ENCODE data around the gene ZDHHC3. TPM values are rescaled to one million over a fixed set of nuclear protein-coding genes. Genes with fewer than 3 reads are reported as not detected.

ZDHHC3 gene
- total RNA-seq, 4 donors from 2014 or later = 59.6 to 81.3 (median 72.8) TPM

DNA sequence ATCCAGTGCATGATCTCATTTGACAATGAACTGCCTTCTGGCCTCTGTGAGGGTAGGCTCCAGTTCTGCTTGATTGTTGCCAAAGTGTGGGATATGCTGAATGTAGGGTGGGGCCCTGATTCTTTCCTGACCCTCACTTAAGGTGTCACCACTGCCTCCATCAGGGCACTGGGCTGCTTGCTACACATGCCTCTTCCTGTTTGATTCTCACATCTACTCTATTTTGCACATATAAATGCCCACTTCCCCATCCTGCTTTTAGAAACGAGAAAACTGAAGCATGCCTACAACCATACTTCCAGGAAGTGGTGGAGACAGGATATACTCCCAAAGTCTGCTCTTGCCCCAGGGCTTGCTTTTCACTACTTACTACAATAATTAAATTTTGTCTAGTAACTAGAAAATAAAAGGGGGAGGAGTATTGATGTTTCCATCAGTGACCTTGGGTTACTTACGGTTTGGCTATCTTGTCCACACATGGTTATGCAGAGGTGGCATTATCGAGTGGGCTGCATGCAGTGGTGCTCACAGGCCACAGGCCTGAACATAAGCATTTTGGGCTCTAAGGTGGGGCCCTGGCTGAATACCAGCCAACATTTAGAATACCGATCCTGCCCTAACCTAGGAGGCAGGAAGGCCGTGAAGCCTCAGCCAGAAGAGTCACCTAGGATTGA, 6.7 kb downstream of the ZDHHC3 start:
- no peak for DNase-seq (ENCODE audit: extremely low spot score)
- no peaks in the 10 kb centered on the region for H3K9me3 ChIP-seq
- H3K4me1 ChIP-seq = peaks cover 5 to 25% (median 14%) of the 10 kb centered on the region in 4 donors
- intact Hi-C loops (cut with DNase I) = no loop called here
- no peak overlapping the region for H3K4me3 ChIP-seq
- no peaks in the 10 kb centered on the region for H3K27me3 ChIP-seq
- WGBS = 82% methylated on average over 4 of the region's 5 CpGs
- no peak for TF ChIP-seq EP300 (IDR thresholded peaks at IDR 0.05)
- TF ChIP-seq POLR2AphosphoS5 (IDR thresholded peaks at IDR 0.05) = no peak
- TF ChIP-seq POLR2A (IDR thresholded peaks at IDR 0.05; ENCODE audit: low read depth) = no peak
- TF ChIP-seq CTCF (IDR thresholded peaks at IDR 0.05) = no peak
- no peaks in the 10 kb centered on the region for H3K36me3 ChIP-seq
- no peak overlapping the region for H3K27ac ChIP-seq (replicated peaks in 1 of 4)

DNA sequence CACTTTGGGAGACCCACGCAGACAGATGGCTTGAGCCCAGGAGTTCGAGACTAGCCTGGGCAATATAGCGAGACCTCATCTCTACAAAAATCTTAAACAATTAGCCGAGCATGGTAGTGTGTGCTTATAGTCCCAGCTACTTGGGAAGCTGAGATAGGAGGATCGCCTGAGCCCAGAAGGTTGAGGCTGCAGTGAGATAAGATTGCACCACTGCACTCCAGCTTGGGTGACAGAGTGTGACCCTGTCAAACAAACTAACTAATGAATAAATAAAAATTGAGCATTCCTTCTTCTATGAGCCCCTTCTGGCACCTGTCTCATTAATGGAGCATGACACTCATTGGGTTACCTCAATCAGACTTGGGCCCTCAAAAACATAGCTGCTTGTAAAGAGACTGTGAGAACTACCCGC, 7.5 kb downstream of the ZDHHC3 start:
- Histone ChIP-seq H3K36me3 (no peaks in the 10 kb centered on the region), H3K9me3 (no peaks in the 10 kb centered on the region), H3K4me3 (no peak overlapping the region), H3K27ac (replicated peaks in 1 of 4) (no peak overlapping the region), H3K4me1 (peaks cover 0 to 27% (median 14%) of the 10 kb centered on the region in 4 donors), H3K27me3 (no peaks in the 10 kb centered on the region)
- intact Hi-C loops (cut with DNase I) = no loop called here
- 97% methylated on average over 6 of the region's 6 CpGs for WGBS
- TF ChIP-seq POLR2AphosphoS5 (IDR thresholded peaks at IDR 0.05) (no peak), CTCF (IDR thresholded peaks at IDR 0.05) (no peak), EP300 (IDR thresholded peaks at IDR 0.05) (no peak), POLR2A (IDR thresholded peaks at IDR 0.05; ENCODE audit: low read depth) (no peak)
- no peak for DNase-seq (ENCODE audit: extremely low spot score)

- H3K27me3 ChIP-seq = no peaks in the 10 kb centered on the region
- H3K9me3 ChIP-seq = no peaks in the 10 kb centered on the region
- no peak for DNase-seq (ENCODE audit: extremely low spot score)
- WGBS = 81% methylated on average over 3 of the region's 3 CpGs
- intact Hi-C loops (cut with DNase I) = no loop called here
- no peaks in the 10 kb centered on the region for H3K36me3 ChIP-seq
- no peak overlapping the region for H3K27ac ChIP-seq (replicated peaks in 1 of 4)
- H3K4me3 ChIP-seq = no peak overlapping the region
- TF ChIP-seq POLR2A (IDR thresholded peaks at IDR 0.05; ENCODE audit: low read depth) (no peak), POLR2AphosphoS5 (IDR thresholded peaks at IDR 0.05) (no peak), CTCF (IDR thresholded peaks at IDR 0.05) (no peak), EP300 (IDR thresholded peaks at IDR 0.05) (no peak)
- peaks cover 0 to 29% (median 16%) of the 10 kb centered on the region in 4 donors for H3K4me1 ChIP-seq
These were observed 9.1 kb downstream of the ZDHHC3 start for GRCh38 chr3:44966795-44967278.

DNA sequence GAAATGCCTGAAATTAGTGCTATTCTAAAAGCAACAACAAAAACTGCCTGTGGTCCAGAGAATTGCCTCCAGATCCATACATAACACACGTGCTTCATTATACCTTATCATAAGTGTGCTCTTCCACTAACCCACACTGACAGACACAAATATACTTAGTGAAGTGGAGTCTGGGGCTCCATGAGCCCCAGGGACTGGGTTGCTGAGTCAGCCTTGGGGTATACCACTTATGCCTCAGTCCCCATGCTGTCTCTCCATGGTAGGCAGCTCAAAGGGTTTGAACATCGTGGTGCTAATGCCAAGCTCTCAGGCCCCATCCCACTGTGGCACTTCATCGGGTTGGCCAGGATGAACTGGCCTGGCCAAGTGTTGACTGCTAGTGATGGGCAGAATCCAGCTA, 10.8 kb downstream of the ZDHHC3 start:
- no peak for TF ChIP-seq POLR2AphosphoS5 (IDR thresholded peaks at IDR 0.05)
- TF ChIP-seq CTCF (IDR thresholded peaks at IDR 0.05) = no peak
- TF ChIP-seq POLR2A (IDR thresholded peaks at IDR 0.05; ENCODE audit: low read depth) = no peak
- no peak for TF ChIP-seq EP300 (IDR thresholded peaks at IDR 0.05)
- no peaks in the 10 kb centered on the region for H3K27me3 ChIP-seq
- H3K36me3 ChIP-seq = no peaks in the 10 kb centered on the region
- no peaks in the 10 kb centered on the region for H3K9me3 ChIP-seq
- intact Hi-C loops (cut with DNase I) = no loop called here
- H3K4me3 ChIP-seq = no peak overlapping the region
- 82% methylated on average over 3 of the region's 3 CpGs for WGBS
- DNase-seq (ENCODE audit: extremely low spot score) = no peak
- no peak overlapping the region for H3K27ac ChIP-seq (replicated peaks in 1 of 4)
- peaks cover 0 to 29% (median 16%) of the 10 kb centered on the region in 4 donors for H3K4me1 ChIP-seq
